ENCODE results near the gene DYNC2I2. TPM values are rescaled to one million over a fixed set of nuclear protein-coding genes. Genes with fewer than 3 reads are reported as not detected.
A peak's percentile ranks its signal among the peaks of the same experiment; 100 is the strongest.

Gene DYNC2I2
- total RNA-seq, 1 experiment from 2014 or later: 58.6 TPM

DNA sequence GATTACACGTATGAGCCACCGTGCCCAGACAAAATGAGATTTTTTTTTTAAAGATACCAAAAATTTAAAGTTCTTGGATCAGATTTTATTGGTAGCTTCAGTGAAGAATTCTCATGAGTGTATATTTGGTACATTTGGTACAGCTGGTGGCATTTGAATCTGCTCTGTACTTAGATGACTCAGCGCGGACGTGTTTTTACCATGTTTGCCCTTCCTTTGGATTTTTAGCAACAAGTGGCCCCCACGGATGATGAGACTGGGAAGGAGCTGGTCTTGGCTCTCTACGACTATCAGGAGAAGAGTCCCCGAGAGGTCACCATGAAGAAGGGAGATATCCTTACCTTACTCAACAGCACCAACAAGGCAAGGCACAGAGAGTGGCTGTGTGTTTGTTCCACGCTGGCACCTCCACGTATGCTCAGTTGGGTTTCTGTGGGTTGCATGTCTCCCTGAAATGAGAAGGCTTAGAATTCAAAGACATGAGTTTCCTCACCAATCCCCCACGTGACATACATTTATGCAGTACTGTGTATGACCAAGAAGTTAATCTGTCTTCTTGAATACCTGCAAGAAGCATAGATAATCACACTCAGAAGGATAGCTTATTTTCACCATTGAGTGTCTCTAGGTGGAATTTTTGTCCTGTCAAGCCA is 67.9 kb downstream of the DYNC2I2 start:
- H3K14ac ChIP-seq (ENCODE audit: insufficient read depth, low read length): no peak overlapping the region
- no peak overlapping the region for H2BK5ac ChIP-seq (ENCODE audit: insufficient read length, low read length)
- H3K18ac ChIP-seq (ENCODE audit: insufficient read length, low read depth, low read length): no peak overlapping the region
- no peak overlapping the region for H3K9ac ChIP-seq (ENCODE audit: extremely low read depth, insufficient read length, low read length)
- no peak overlapping the region for H3T11ph ChIP-seq (ENCODE audit: low read length)
- H3K4ac ChIP-seq (ENCODE audit: low read depth, low read length): no peak overlapping the region
- peaks cover 60 to 93% (median 87%) of the 10 kb centered on the region in 3 experiments for H3K36me3 Mint-ChIP-seq (ENCODE audit: insufficient read depth in 1 of 3, low read depth in 3 of 3)
- H3K9me3 ChIP-seq (ENCODE audit: control insufficient read depth, low read depth, low read length): no peaks in the 10 kb centered on the region
- WGBS (ENCODE audit: extremely low coverage, insufficient read length, low lambda C conversion rate): no CpG with 5 or more reads among the region's 11 CpGs
- no peaks in the 10 kb centered on the region; the same call in 1 of the 2 replicates for H3K27me3 Mint-ChIP-seq (ENCODE audit: low read depth)
- no peak overlapping the region for H2BK15ac ChIP-seq (ENCODE audit: low read depth, low read length)
- no peak overlapping the region for H3K4me3 Mint-ChIP-seq
- H3K23me2 ChIP-seq (ENCODE audit: insufficient read length, low read depth, low read length, poor library complexity, severe bottlenecking): no peaks in the 10 kb centered on the region
- H3K4me1 Mint-ChIP-seq: no peaks in the 10 kb centered on the region
- H3K56ac ChIP-seq (ENCODE audit: insufficient read length, low read depth, low read length): no peak overlapping the region
- H3K4me1 ChIP-seq (ENCODE audit: insufficient read depth, low read length): no peaks in the 10 kb centered on the region
- H4K91ac ChIP-seq (ENCODE audit: insufficient read length, low read depth, low read length): no peak overlapping the region
- H3K79me1 ChIP-seq (ENCODE audit: insufficient read depth, low read depth, low read length, poor library complexity, severe bottlenecking): no peaks in the 10 kb centered on the region
- no peak overlapping the region for H2AFZ ChIP-seq (ENCODE audit: low read length)
- no peak overlapping the region for H2BK20ac ChIP-seq (ENCODE audit: low read depth, low read length, poor library complexity, severe bottlenecking)
- no peak overlapping the region for H3K27ac ChIP-seq (ENCODE audit: insufficient read length, low read depth, low read length)
- no peak overlapping the region for H3K23ac ChIP-seq (ENCODE audit: insufficient read length, low read depth, low read length)
- H3K79me2 ChIP-seq (ENCODE audit: insufficient read depth, low read length): no peaks in the 10 kb centered on the region
- H3K9me3 Mint-ChIP-seq: no peaks in the 10 kb centered on the region
- H4K20me1 ChIP-seq (ENCODE audit: control insufficient read depth, insufficient read depth, insufficient read length): no peaks in the 10 kb centered on the region
- H4K5ac ChIP-seq (ENCODE audit: insufficient read length, low read depth, low read length): no peak overlapping the region
- no peak overlapping the region for H2BK12ac ChIP-seq (ENCODE audit: insufficient read length, low read depth, low read length)
- TF ChIP-seq, protein P1, sequence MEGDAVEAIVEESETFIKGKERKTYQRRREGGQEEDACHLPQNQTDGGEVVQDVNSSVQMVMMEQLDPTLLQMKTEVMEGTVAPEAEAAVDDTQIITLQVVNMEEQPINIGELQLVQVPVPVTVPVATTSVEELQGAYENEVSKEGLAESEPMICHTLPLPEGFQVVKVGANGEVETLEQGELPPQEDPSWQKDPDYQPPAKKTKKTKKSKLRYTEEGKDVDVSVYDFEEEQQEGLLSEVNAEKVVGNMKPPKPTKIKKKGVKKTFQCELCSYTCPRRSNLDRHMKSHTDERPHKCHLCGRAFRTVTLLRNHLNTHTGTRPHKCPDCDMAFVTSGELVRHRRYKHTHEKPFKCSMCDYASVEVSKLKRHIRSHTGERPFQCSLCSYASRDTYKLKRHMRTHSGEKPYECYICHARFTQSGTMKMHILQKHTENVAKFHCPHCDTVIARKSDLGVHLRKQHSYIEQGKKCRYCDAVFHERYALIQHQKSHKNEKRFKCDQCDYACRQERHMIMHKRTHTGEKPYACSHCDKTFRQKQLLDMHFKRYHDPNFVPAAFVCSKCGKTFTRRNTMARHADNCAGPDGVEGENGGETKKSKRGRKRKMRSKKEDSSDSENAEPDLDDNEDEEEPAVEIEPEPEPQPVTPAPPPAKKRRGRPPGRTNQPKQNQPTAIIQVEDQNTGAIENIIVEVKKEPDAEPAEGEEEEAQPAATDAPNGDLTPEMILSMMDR (conservative IDR thresholded peaks at IDR 0.05): no peak
- H3K27ac Mint-ChIP-seq: peak overlapping the region in 2 of 3 experiments; percentile 14 to 65; a peak in 2 of 7 replicates
- H3K27me3 ChIP-seq (ENCODE audit: insufficient read depth, low read length): no peaks in the 10 kb centered on the region
- no peak overlapping the region for H4K8ac ChIP-seq (replicated peaks; ENCODE audit: insufficient read length, low read depth, low read length)
- no peak overlapping the region for H2BK120ac ChIP-seq (ENCODE audit: low read depth, low read length, poor library complexity, severe bottlenecking)
- H2AK5ac ChIP-seq (ENCODE audit: insufficient read length, low read length): no peak overlapping the region
- H3K4me2 ChIP-seq (ENCODE audit: insufficient read depth, insufficient read length, low read length): no peak overlapping the region
- no peak for DNase-seq
